EH (cell line): ENCODE measurements around the gene ARPC2.
A peak's percentile ranks its signal among the peaks of the same experiment; 100 is the strongest.
"Not testable (repeated sequence)": the region's sequence is repeated elsewhere in the genome, so short reads cannot be mapped to it uniquely, and the experiment has no call there.

Source experiments
- DNase-seq: peaks from one replicate; pipeline ENCODE4 v3.0.0-alpha.2; 2015; ENCODE audit warnings: low read depth

ARPC2 gene

GRCh38 chr2:218271487-218271797, 54.5 kb downstream of the ARPC2 start:
- no peak for DNase-seq

- DNase-seq: no peak
Observed at GRCh38 chr2:218271865-218272530, 55.0 kb downstream of the ARPC2 start.

GRCh38 chr2:218272531-218273212, 55.7 kb downstream of the ARPC2 start:
- peak; percentile 90 for DNase-seq

GRCh38 chr2:218273214-218273907, 56.4 kb downstream of the ARPC2 start:
- DNase-seq: not testable (repeated sequence)

GRCh38 chr2:218273908-218274249, 56.9 kb downstream of the ARPC2 start:
- no peak for DNase-seq

DNA sequence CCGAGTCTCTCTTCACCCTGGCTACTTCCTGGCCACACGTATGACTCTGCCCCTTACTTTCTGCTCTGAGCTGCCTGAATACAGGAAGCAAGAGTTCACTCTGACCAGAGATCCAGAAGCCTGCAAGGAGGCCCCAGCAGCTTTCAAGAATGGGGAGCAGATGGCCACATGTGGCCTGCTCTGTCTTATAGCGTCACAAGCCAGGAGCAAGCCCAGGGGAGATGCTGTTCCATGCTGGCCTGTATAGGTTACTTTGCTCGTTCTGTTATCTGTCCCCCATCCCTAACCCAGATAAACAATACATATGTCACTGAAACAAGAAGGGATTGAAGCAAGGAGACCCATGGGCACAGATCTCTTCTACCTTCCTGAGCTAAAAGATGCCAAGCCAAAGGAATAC, 57.6 kb downstream of the ARPC2 start:
- no peak for DNase-seq

- DNase-seq: no peak
Observed at GRCh38 chr2:218275371-218276072, 58.5 kb downstream of the ARPC2 start.

- DNase-seq: no peak
Observed at GRCh38 chr2:218276986-218277755, 60.2 kb downstream of the ARPC2 start.

- DNase-seq: no peak
Observed at GRCh38 chr2:218277921-218278320, 60.9 kb downstream of the ARPC2 start.

GRCh38 chr2:218278531-218279360, 61.8 kb downstream of the ARPC2 start:
- no peak for DNase-seq

GRCh38 chr2:218280260-218280870, 63.4 kb downstream of the ARPC2 start:
- no peak for DNase-seq

- no peak for DNase-seq
Observed at GRCh38 chr2:218281449-218281848, 64.5 kb downstream of the ARPC2 start.

DNA sequence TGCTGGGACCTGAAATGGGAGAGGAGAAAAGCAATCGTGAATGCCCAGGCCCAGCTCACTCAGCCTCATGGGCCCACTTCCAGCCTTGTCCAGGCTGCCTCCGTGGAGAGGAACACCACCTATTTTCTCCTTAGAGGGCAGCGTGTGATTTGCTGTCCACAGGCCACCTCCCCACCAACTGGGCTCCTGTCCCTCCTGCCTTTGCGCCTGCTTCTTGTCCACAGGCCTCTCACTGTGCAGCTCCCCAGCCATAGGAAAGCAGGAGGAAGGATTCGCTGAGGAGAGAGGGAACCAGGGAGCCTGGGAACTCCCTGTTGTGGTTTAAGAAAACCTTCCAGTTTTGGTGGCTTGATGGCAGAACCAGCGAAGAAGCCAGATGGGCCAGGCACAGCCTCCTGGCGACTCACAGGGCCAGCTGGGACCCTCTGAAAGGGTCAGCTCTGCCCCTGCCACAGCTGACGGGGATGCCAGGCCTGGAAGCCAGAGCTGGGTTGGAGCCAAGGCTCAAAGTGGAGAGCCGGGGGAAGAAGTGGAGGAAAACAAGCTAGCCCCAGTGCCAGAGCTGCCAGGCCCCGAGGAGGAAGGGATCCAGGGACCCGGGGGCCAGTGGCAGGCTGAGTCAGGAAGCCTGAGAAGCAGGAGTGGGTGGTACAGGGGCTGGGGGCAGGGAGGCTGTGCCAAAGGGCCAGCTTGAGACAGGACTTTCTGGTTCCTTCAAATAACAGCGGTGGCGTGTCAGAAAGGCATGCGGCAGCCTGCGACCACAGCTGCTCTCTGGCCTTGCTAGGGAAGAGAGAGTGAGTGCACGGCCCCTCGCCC, 65.4 kb downstream of the ARPC2 start:
- peak; percentile 69 for DNase-seq

- DNase-seq: peak; percentile 74
Observed at GRCh38 chr2:218284106-218284811, 67.3 kb downstream of the ARPC2 start.

- peak; percentile 48 for DNase-seq
Observed at GRCh38 chr2:218285604-218286003, 68.6 kb downstream of the ARPC2 start.

DNA sequence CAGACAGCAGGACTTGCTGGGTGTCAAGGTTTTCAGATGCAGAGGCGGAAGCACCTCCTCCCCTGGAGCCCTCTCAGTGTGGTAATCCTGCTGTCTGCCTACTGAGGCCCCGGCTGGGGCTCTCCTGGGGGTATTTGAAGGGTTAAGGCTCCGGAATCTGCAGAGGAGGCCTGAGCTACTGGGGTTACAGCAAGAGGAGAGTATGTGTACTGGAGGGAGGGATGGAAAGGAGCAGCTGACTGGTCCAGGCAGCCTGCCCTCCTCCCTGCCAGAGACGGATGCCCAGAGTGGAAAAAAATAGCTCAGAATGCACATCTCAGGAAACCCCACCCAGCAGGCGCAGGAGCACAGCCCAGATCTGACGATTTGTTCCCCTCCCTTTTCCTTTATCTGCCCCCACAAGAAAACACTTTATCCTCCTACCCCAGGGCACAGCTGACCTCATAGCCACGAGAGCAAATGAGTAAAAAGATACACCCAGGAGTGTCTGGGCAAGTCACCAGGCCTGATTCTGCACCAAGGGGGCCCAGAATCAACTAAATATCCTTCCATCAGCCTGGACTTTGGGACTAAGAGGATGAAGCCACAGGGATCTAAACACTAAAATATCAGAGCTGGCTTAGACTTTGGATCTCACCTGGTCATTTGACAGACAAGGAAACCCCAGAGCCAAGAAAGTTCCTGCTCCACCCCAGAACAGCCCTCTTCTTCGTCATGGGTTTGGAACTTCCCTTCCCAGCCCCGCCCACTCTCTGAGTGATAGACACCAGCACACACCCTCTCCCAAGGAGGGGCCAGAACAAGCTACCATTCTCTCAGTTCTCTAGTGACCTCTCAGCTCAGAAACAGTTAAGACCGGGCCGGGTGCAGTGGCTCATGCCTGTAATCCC, 69.8 kb downstream of the ARPC2 start:
- peak; percentile 97 for DNase-seq

DNA sequence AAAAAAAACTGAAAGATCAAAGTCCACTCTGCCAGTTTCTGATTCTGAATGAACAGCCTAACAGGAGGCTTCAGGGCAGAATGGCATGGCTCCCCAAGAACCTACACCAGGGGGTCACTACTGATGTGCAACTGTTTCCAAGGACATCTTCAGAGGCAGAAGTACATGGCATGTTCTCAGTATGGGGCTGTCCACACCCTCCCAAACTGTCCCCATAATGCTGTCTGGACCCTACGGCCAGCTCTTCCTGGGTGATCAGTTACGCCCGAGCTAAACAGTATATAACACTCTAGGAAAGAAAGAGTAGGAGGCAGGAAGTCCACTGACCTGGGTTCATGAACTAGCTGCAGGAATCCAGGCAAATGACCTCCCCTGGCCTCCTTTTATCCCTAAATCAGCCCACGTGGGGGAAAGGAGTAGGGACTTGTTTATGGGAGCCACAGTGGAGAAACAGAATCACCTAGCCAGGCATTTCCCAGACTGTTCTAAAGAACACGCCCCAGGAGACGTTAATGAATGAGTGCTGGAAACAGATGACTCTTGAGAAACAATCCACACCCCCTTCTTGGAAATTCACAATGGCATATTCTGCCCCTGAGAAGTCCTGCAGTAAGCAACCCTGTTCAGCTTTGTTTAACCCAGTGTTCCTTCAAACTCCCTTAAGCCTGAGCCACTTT, 72.8 kb downstream of the ARPC2 start:
- peak; percentile 39 for DNase-seq
